ENCODE results near the gene DNAH12.
A peak's percentile ranks its signal among the peaks of the same experiment; 100 is the strongest.

Gene DNAH12

GRCh38 chr3:57544181-57545125 is at the start of gene DNAH12:
Gene DNAH12 (minus strand): TSS chr3:57544344. CDS start chr3:57542870, 1,474 bp downstream.
- peak; percentile 72 for DNase-seq

- DNase-seq = no peak
Observed at GRCh38 chr3:57592306-57592705, 48.2 kb upstream of the DNAH12 start.

- DNase-seq = no peak
Observed at GRCh38 chr3:57587905-57588304, 43.8 kb upstream of the DNAH12 start.

GRCh38 chr3:57586778-57587177 is 42.6 kb upstream of the DNAH12 start:
- no peak for DNase-seq

GRCh38 chr3:57583544-57583943 is 39.4 kb upstream of the DNAH12 start:
- no peak for DNase-seq

- DNase-seq = no peak
Observed at GRCh38 chr3:57582474-57583168, 38.5 kb upstream of the DNAH12 start.

- no peak for DNase-seq
Observed at GRCh38 chr3:57577801-57578200, 33.7 kb upstream of the DNAH12 start.

- no peak for DNase-seq
Observed at GRCh38 chr3:57575966-57576626, 32.0 kb upstream of the DNAH12 start.

GRCh38 chr3:57572096-57572495 is 28.0 kb upstream of the DNAH12 start:
- DNase-seq = no peak

- no peak for DNase-seq
Observed at GRCh38 chr3:57570878-57571277, 26.7 kb upstream of the DNAH12 start.

- no peak for DNase-seq
Observed at GRCh38 chr3:57569859-57570450, 25.8 kb upstream of the DNAH12 start.

- no peak for DNase-seq
Observed at GRCh38 chr3:57559526-57559925, 15.4 kb upstream of the DNAH12 start.

- no peak for DNase-seq
Observed at GRCh38 chr3:57557085-57557537, 13.0 kb upstream of the DNAH12 start.

GRCh38 chr3:57556459-57557084 is 12.4 kb upstream of the DNAH12 start:
- peak; percentile 48 for DNase-seq

GRCh38 chr3:57555738-57556458 is 11.8 kb upstream of the DNAH12 start, which contains the start of gene PDE12:
Gene PDE12 (plus strand): TSS chr3:57556274. CDS start chr3:57556380, 106 bp downstream.
- DNase-seq = peak; percentile 90

GRCh38 chr3:57555306-57555705 is 11.2 kb upstream of the DNAH12 start:
- DNase-seq = no peak

GRCh38 chr3:57546616-57547015 is 2.5 kb upstream of the DNAH12 start:
- DNase-seq = no peak

GRCh38 chr3:57545636-57546268 is 1.6 kb upstream of the DNAH12 start:
- DNase-seq = no peak

GRCh38 chr3:57538465-57538864 is 5.7 kb downstream of the DNAH12 start:
- no peak for DNase-seq

- DNase-seq = no peak
Observed at GRCh38 chr3:57530071-57530608, 14.0 kb downstream of the DNAH12 start.

Data from left hindlimb (tissue), 1 donor.